GM12873 (cell line): ENCODE data around the gene PDE7B.

Experiments used
- CTCF ChIP-seq: IDR thresholded peaks from 2 replicates; pipeline ENCODE4 v1.5.1; 2012; ENCODE audit warnings: low read depth, mild to moderate bottlenecking, moderate library complexity, low read length, control low read depth; ENCODE audit not compliant: insufficient read depth; ENCODE audit errors: missing control alignments

PDE7B gene

GRCh38 chr6:136158387-136158821, 306.9 kb downstream of the PDE7B start:
- no peak for TF ChIP-seq CTCF

GRCh38 chr6:136158971-136159370, 307.5 kb downstream of the PDE7B start:
- no peak for TF ChIP-seq CTCF

- TF ChIP-seq CTCF, result no peak
Observed at GRCh38 chr6:136160250-136160649, 308.7 kb downstream of the PDE7B start.

GRCh38 chr6:136161950-136162349, 310.4 kb downstream of the PDE7B start:
- TF ChIP-seq CTCF, result no peak

GRCh38 chr6:136163260-136163659, 311.8 kb downstream of the PDE7B start:
- TF ChIP-seq CTCF, result no peak

GRCh38 chr6:136166815-136167214, 315.3 kb downstream of the PDE7B start:
- TF ChIP-seq CTCF, result no peak

GRCh38 chr6:136169394-136170148, 318.1 kb downstream of the PDE7B start:
- no peak for TF ChIP-seq CTCF
